Activated T-helper 1 cell treated with anti-CD3 and anti-CD28 coated beads, Interleukin-2, amount 50 U/mL, for 16 hours (primary cell): ENCODE measurements around the gene CLMN.
"Not testable (repeated sequence)": the region's sequence is repeated elsewhere in the genome, so short reads cannot be mapped to it uniquely, and the experiment has no call there.

Experiments used
- DNase-seq, 2 donors: peaks; one replicate each; pipeline ENCODE4 v3.0.0-alpha.2; 2020; ENCODE audit warnings: low read depth in 1 of 2, low spot score in 1 of 2

The CLMN gene

DNA sequence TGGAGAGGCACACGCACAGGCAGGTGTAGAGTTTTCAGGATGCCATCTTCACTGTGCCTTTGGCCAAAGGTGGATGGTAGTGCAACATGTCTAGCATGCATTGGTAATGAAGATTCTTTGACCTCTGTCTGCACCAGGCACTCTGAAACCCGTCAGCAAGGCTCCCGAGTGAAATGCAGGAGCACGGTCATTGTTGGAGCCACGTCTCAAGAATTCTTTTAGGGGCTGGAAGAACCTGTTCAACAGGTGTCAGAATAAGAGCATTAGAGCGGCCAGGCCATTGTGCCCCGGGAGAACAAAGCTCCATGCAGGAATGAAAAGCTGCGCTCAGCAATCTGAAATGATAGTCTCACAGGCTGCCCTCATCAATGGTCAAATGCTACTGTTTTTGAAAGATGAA lies 122.2 kb downstream of the CLMN start:
- DNase-seq: no peak

GRCh38 chr14:95196826-95197545 lies 122.7 kb downstream of the CLMN start:
- no peak for DNase-seq

DNA sequence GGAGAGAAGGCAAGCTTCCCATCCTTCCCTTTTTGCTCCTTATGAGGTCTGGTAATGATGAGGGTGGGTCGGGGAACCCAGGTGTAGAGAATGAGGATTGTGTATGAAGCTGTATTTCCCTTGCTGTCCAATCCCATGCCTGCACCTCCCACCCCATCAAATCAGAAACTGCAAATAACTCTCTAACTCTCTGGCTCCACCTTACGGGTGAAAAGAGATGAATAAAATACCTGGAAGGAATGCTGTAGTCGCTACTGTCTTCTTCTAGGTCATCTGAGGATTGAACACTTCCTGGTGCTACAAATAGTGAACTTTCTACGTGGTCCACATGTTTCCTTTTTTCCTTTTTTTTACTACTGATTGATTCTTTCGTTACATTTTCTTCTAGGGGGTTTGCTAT lies 123.4 kb downstream of the CLMN start:
- no peak for DNase-seq

- no peak for DNase-seq
These were observed 124.7 kb downstream of the CLMN start for GRCh38 chr14:95195031-95195430.

- no peak for DNase-seq
These were observed 126.6 kb downstream of the CLMN start for GRCh38 chr14:95193081-95193480.

GRCh38 chr14:95192311-95192710 lies 127.4 kb downstream of the CLMN start:
- no peak for DNase-seq

DNA sequence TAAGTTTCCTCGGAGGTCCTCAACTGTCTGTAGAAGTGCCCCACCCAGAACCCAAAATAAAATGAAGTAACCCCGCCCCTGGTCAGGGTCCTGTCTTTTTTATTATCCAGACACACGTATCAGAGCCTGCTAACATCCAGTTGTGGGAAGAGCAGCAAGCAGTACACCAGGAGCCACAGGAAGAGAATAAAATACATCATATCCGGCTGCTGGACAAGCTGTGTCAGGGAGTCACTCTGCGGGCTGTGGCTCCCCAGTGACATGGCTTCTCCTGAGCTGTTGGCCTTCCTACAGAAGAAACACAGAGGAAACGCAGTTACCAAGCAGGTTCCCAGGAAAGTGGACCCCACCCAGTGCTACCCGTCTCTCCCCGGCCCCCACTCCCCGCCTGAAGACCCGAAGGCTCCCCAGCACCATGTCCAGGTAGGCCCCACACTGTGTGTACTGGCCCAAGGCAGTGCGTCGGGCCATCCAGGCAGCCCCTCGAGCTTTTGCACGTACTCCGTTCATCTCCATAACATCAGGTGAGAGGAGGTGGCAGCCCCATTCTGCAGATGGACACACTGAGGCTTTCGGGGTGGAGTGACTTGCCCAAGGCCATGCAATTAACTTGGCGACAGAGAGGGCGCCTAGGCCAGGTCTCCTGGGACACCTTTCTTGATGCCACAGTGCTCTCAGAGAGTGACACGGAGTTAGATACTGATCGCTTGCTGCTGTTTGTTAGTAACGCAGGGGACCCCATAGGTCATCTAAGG lies 128.1 kb downstream of the CLMN start:
- no peak for DNase-seq

DNA sequence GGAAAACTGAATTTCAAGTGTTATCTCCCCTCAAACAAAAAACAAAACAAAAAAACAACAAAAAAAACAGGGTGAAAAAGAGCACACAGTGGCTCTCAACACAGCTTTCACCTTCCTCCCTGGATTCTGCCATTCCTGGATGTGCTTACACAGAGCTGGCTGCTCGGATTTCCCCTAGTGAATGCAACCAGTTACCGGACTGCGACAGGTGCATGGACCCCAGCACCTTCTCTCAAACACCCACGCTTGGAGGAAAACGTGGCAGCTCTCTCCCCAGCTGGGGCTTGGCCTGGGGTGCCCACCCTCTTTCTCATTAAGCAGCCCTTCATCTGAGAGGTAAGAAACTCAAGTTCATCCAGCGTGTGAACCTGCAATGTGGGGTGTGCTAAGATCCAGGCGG lies 128.9 kb downstream of the CLMN start:
- DNase-seq: no peak

DNA sequence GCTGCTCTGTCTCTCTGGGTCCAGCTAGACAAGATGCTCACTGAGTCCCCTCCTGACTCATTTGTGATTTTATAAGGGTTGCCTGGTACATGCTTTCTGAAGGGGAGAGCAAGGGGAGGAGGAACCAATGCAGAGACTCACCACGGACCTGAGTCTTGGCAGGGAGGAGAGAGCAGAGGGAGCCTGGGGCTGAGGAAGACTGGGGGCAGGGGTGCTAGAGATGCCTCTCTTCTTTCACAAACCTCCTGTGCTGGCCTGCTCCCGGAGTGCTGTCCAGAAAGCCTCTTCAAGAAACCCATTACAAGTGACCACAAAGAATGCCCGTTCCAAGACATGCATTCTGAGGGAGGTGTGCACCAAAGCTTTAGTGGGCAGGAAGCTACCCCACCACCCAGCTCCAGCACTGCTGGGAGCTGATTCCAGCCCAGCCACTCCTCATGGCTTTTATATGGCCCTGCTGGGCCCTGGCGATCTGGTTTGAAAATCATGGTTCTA lies 129.3 kb downstream of the CLMN start:
- DNase-seq: no peak

- DNase-seq: no peak
These were observed 130.2 kb downstream of the CLMN start for GRCh38 chr14:95189367-95190132.

GRCh38 chr14:95188380-95188779 lies 131.3 kb downstream of the CLMN start:
- no peak for DNase-seq

DNA sequence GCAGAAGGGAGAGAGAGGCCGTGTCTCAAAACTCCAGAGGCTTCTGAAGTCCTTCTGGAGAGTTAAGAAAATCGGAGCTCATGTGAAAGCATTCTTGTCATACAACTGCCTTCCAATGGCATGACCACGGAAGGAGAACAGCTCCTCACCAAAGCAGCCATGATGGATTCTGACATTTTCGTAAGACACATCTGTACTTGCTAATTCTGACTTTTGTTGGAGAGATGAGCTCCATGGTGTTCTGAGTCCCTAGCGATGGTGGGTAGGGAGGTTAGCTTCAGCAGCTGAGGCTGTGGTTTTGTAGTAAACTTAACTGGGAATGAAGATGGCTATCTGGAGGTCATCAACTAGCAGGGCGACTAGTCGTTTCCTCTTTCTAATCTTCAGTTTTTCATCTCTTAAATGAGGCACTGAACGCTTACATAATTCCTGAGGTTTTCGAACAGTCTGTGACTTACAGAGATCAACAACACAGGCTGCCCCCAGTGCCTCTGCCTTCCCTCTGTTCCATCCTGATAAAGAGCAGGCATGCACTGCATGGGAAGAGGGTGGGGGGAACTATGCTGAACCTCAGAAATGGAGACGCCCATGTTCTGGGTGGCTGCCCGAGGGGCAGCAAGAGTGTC lies 133.8 kb downstream of the CLMN start:
- DNase-seq: no peak

DNA sequence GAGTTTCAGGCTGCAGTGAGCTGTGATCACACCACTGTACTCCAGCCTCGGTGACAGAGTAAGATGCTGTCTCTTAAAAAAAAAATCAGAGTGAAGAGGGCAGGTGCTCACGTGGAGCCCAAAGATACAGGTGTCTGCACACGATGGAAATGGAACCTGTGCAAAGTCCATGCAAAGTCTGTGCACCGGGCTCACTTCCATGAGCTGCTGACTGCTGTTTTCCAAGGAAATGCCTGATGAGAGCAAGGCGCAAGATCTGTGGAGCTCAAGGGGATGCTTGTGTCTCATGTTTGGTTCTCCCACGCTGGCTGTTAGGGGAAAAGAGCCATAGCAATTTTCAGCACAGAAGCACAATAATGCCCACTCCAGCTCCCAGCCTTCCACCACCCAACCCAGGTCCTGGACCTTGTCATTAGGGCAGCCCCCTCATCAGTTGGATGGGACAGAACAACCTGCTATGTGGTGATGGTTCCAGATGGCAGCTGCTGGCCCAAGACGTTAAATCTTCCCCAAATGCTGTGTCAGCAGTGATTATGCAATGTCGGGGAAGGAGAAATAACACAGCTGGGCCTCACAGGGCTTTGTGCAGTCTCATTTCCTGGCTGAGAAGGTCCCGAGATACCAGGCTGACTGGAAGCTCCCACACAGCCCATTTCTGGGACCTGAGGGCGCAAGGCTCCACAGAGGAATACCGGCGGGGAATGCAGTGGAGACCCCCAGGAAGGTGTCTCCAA lies 134.5 kb downstream of the CLMN start:
- no peak for DNase-seq

DNA sequence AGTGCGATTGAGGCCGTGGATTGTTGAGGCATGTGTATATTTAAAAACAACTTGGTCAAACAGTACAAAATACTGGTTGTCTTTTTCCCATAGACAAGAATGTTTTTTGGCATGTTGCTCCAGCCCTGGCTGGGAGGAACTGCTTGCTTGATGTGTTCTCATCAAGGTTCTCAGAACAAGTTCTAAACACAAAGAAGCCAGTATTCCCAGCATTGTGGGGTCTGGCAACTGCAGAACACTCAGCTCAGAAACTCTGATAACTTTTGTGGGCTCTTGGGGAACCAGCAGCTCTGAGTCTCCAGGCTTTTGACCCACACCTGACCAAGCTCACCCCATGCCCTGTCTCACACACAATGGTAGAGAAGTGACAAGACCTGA lies 135.3 kb downstream of the CLMN start:
- no peak for DNase-seq

- no peak for DNase-seq
These were observed 135.9 kb downstream of the CLMN start for GRCh38 chr14:95183532-95184412.

DNA sequence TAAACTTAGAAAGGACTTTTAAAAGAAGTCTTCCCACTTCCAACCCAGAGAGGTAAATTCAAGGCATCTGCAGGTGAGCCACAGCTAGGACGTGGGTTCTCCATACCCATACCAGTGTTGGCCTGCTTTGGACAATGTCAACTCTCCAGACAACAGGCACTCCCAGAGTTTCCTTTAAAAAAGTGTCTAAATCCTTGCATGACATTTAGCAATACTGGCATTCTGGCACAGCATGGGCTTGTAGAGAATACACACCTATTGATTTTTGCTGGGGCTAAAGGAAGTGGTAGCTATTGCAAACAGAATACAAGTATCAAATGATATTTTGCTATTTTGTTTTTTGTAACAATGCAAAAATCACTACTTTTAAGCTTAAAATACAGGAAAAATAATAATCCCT lies 136.6 kb downstream of the CLMN start:
- no peak for DNase-seq

DNA sequence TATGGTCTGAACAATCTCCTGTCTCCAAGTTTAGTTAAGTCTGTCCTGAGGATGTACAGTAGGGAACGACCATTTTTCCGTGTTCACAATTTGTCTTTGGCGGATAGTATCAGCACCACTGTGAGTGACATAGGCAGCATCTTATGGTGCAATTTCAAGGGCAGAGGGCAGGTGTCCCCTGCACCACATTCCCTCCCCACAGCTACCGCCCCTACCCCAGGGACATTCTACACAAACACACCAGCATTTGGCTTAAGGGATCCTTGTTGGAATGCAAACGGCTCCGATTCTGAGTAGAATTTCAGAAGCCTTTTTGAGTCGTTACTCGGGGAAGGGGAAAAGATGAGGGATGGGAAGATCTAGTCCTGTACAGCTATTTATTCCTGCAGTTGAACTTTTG lies 137.3 kb downstream of the CLMN start:
- DNase-seq: no peak

DNA sequence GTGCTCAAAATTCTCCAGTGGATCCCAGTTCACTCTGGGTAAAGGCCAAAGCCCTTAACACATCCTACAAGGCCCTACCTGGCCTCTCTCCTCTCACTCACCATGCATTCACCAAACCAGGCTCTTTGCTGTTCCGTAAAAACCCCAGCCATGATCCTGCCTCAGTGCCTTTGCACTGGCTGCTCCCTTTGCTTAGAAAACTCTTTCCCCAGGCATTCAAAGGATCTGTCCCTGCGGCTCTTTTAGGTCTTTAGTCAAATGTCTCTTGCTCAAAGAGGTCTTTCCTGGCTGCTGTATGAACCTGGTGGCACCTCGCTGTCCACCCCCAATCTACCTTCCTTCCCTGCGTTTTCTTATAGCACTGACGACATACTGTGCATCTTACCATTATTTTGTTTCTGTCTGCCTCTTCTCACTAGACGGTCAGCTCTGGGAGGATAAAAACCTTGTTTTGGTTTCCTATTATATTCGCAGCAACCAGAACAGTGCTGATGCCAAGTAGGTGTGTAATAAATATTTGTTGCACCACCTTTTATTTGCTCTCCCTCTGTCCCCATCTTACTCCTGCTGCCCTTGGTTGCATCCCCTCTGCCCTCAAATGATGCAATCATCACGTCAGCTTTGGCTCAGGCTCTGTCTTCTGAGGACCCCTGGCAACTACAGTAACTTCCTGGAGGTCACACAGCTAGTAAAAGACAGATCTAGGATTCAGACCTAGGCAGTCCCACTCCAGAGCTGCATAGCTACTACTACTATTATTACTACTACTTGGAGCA lies 138.6 kb downstream of the CLMN start:
- DNase-seq: no peak

- DNase-seq: not testable (repeated sequence)
These were observed 144.0 kb downstream of the CLMN start for GRCh38 chr14:95175670-95176069.
